GM18526 (cell line): ENCODE data around the gene ITGA11.

Source experiments
- POLR2A ChIP-seq: IDR thresholded peaks from 3 replicates; pipeline ENCODE4 v1.6.1; 2011; ENCODE audit not compliant: insufficient read length; ENCODE audit errors: extremely low read depth

Gene ITGA11

GRCh38 chr15:68391121-68391520, 40.8 kb downstream of the ITGA11 start:
- TF ChIP-seq POLR2A, result no peak

GRCh38 chr15:68389936-68390817, 41.8 kb downstream of the ITGA11 start:
- TF ChIP-seq POLR2A, result no peak

GRCh38 chr15:68389041-68389930, 42.7 kb downstream of the ITGA11 start:
- no peak for TF ChIP-seq POLR2A

DNA sequence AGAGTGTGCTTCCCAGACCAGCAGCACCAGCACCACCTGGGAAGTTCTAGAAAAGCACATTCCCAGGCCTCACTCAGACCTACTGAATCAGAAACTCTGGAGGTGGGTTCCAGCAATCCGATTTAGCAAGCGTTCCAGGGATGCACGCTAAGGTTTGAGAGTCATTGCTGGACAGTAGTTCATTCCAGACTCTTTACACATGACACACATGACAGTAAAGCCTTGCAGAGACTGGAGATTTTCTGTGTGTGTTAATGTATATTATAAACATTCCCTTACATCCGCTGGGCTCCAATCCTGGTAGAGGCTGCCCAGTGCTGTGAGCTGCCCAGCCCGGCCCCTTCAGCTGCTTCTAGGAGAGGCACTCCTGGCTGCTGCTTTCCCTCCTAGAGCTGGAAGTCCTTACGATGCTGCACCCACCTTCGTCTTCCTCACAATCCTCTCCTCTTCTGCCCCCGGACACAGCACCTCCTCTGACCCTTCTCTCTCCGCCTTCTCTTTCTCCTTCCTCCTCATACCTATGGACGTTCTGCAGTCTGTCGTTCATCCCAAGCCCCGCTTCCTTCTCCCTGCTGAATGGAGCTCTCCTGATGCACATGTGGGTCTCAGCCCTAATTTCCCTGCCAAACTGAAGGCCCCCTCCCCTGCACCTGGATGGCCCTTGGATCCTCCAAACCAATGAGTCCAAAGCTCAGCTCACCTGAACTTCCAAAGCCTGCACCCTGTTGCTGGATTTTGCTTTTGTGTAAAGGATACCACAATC, 44.4 kb downstream of the ITGA11 start:
- no peak for TF ChIP-seq POLR2A

DNA sequence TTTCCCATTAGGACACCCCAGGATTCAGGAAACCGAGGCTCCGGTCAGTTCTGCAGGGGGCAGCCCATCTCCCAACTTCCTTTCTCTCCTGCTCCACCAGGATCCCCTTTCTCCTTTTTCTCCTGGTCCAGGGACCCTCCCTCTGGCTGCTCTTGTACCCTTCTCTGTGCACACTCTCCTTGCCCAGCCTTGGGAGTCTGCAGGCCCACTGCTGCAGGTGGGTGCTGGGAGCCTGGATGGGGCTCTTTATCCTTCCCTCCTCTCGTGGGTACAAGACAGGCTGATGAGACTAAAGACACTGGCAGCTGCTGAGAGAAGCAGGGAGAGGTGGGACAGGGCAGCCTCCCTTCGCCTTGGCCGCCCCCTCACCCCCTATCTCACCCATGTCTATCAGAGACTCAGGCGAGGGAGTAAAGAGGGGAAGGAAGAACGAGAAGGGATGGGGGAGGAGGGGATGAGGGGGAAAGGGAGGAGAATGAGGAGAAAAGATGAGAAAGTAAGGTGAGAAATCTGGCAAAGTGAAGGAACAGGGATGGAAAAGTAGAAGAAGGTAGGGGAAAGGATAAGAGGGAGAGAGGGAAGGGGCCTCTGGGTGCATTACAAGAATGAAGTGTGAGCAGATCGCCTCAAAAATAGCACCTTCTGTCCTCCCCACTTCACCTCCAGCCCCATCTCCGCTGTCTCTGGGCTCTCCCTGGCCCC, 45.2 kb downstream of the ITGA11 start:
- no peak for TF ChIP-seq POLR2A

DNA sequence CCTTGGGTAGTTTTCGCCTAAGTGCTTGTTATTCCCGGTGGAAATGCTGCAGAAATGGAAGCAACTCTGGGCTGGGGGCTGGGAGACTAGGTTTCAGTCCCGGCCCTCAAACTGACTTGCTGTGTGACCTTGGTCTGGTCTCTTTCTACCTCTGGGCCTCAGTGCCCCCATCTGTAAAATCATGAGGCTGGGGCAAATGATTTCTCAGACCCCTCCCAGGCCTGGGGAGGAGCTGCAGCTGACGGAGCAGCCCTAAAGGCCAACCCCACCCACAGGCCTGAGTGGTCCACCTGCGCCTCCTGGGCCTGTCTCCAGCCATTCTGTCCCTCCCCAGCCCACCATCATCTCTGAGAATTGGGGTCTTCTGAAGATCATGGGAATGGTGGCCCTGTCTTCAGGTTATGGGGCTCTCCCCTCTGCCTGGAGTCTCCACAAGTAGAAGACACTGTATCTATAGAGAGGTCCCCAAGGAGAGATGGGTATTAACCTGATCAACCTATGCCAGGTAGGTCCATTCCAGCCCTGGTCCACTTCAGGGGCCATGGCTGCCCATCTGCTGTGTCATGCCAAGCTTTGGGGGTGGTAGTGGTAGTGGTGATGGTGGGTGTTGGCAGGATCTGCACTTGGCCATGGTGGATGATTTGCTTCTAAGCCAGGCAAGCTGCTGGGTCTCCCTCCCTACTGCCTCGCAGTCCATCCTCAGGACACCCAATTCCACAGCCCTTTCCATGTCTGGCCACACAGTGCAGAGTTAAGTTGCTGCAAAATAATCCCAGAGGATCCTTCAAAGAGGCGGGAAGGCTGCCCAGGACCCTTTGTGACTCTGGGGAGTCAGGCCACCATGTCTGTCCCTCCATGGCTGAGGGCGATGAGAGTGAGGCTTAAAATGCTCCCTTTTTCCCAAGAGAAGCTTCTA, 46.0 kb downstream of the ITGA11 start:
- TF ChIP-seq POLR2A, result no peak

DNA sequence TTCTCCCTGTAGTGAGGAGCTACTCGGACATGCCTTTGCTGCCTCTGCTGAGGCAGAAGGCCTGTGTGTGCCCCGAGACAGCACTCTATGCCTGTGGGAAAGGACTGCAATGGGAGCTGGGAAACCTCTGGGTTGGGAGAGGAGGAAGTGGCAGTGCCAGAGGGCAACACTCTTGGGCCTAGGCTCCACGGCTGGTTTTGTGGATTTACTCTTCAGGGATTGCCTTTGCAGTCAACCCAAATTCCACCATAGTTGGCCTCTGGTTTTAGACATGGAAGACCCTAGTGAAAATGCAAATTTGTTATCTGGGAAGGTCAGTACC, 46.8 kb downstream of the ITGA11 start:
- TF ChIP-seq POLR2A, result no peak

DNA sequence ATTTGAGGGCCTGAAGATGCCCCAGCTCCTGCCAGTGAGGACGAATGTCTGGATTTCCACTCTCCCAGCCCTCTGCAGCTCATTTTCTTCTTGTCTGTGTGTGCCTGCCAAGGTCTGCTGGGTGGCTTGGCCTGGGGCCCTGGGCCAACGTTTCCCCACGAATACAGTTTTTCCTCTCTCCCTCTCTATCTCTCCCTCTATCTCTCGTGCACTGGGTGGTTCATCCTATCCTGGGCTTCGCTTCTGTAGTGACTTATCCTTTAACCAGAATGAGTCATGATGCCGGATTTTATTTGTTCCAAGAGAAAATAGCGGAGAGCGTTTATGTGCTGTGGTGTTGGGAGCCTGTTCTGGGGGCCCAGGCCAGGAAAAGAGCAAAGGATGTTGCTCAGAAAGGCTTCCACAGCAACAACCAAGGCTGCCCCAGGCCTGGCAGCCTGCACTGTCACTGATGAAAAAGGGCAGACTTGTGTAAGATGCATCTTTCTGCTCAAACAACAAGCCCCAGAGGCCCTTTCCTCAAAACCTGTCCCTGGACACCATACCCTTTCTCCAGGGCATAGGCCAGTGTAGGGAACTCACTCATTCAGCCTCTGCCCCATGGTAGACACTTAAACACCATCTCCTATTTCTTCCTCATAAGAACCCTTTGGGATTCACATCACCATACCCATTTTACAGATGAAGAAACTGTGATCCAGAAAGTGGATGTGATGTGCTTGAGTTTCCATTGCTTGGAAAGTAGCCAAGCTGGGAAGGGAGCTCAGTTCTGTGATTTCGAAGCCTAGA, 47.3 kb downstream of the ITGA11 start:
- no peak for TF ChIP-seq POLR2A

DNA sequence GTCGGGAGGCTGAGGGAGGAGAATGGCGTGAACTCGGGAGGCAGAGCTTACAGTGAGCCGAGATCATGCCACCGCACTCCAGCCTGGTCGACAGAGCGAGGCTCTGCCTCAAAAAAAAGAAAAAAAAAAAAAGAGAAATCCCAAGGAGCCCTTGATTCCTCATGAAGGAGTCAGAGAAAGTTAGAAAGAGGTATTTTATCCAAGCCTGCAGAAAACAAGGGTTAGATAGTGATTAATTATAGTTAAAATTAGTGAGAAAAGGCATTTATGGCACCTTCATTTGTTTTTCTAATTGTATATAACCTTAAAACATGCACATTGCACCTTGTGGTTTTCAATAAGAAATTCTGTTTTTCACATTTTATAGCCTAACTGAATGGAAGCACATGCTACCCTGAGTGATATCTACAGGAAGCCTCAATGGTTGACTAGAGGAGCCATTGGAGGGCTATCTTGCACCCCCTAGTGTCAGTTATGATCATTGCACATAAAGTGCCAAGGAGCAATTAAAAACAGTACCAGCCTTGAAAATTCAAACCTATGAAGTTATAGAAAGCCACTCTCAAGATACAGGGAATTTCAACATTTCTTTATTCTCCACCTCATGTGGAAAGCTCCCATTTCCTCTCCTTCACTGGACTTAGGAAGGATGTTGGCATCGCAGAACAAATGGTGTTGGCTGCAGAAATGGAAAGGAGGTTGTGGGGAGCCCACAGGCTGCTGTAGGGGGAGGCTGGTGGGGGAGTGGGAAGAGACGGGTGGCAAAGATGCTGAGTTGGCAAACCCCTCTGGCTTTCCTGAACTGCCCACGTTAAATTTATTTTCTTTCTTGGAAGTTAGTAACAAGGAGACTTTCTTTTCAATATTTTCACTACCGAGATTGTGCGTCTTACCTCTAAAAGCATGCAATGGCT, 48.5 kb downstream of the ITGA11 start:
- TF ChIP-seq POLR2A, result no peak

- TF ChIP-seq POLR2A, result no peak
These were observed 49.5 kb downstream of the ITGA11 start for GRCh38 chr15:68382286-68383007.

DNA sequence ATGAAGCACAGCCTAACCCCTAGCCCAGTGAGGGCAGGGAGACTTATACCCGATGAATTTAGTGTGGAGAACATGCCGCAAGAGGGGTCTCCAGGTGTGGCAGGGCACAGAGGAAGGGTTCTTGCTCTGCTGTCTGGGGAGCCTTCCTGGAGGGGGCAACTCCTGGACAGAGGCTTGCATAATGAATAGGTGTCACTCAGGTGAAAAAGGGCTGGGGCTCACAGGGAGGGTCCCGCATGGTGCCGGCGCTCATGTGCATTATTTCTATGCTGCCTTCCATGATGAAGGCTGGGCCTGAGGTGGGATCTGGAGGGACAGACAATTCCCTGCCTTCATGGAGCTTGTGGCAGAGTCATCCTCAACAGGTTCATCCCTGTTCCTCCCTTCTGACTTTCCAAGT, 51.5 kb downstream of the ITGA11 start:
- TF ChIP-seq POLR2A, result no peak

- TF ChIP-seq POLR2A, result no peak
These were observed 52.1 kb downstream of the ITGA11 start for GRCh38 chr15:68379759-68380290.
